ENCODE results near the gene TBC1D26.

GRCh38 chr17:15738066-15738465 is 6.0 kb downstream of the TBC1D26 start:
- TF ChIP-seq CTCF (IDR thresholded peaks at IDR 0.05) (no peak), RFX5 (IDR thresholded peaks at IDR 0.05; ENCODE audit: low read length) (no peak), USF1 (IDR thresholded peaks at IDR 0.05; ENCODE audit: borderline replicate concordance, low read depth) (no peak), EP300 (IDR thresholded peaks at IDR 0.05; ENCODE audit: borderline replicate concordance in 1 of 2, low read depth in 1 of 2, low read length in 1 of 2) (no peak), MXI1 (IDR thresholded peaks at IDR 0.05; ENCODE audit: low read depth, low read length) (no peak), REST (IDR thresholded peaks at IDR 0.05; ENCODE audit: low read depth, low read length) (no peak), MEF2A (IDR thresholded peaks at IDR 0.05; ENCODE audit: borderline replicate concordance, low read depth) (no peak), ZBTB33 (IDR thresholded peaks at IDR 0.05; ENCODE audit: borderline replicate concordance, low read depth) (no peak), CHD2 (IDR thresholded peaks at IDR 0.05; ENCODE audit: low read length, partially characterized antibody) (no peak), YY1 (IDR thresholded peaks at IDR 0.05; ENCODE audit: low read depth) (no peak), TAF1 (IDR thresholded peaks at IDR 0.05; ENCODE audit: borderline replicate concordance, low read depth, low read length) (no peak), GATA2 (CRISPR knock-in tag; IDR thresholded peaks at IDR 0.05) (no peak), EZH2phosphoT487 (IDR thresholded peaks at IDR 0.05; ENCODE audit: borderline replicate concordance, low read depth) (no peak), RAD21 (IDR thresholded peaks at IDR 0.05; ENCODE audit: low read length) (no peak)
